ENCODE measurements around the gene MAFF. TPM values are rescaled to one million over a fixed set of nuclear protein-coding genes. Genes with fewer than 3 reads are reported as not detected.

The MAFF gene
- total RNA-seq, 4 donors from 2014 or later = 68.1 to 110 (median 96.8) TPM

GRCh38 chr22:38262051-38262795 is 60.4 kb downstream of the MAFF start:
- no peak overlapping the region for H3K4me3 ChIP-seq
- peak overlapping the region; percentile 63 to 90 (median 78) for H3K27ac ChIP-seq
- H3K27me3 ChIP-seq = no peaks in the 10 kb centered on the region
- DNase-seq (ENCODE audit: low spot score in 2 of 2) = no peak
- TF ChIP-seq CTCF (IDR thresholded peaks at IDR 0.05) (peak; percentile 34 to 60 (median 47)), EP300 (IDR thresholded peaks at IDR 0.05) (no peak)
- peaks cover 0 to 11% (median 0%) of the 10 kb centered on the region in 3 donors for H3K36me3 ChIP-seq
- peaks cover 3 to 85% (median 49%) of the 10 kb centered on the region in 4 donors for H3K4me1 ChIP-seq
- H3K9me3 ChIP-seq = no peaks in the 10 kb centered on the region
- WGBS, 2 donors = 51 to 59% methylated on average over 20 of the region's 20 CpGs

GRCh38 chr22:38264322-38264843 is 62.6 kb downstream of the MAFF start:
- peaks cover 0 to 11% (median 0%) of the 10 kb centered on the region in 3 donors for H3K36me3 ChIP-seq
- no peaks in the 10 kb centered on the region for H3K9me3 ChIP-seq
- no peak for DNase-seq (ENCODE audit: low spot score in 2 of 2)
- H3K4me1 ChIP-seq = peaks cover 3 to 85% (median 43%) of the 10 kb centered on the region in 4 donors
- TF ChIP-seq POLR2A (IDR thresholded peaks at IDR 0.05) (no peak), EP300 (IDR thresholded peaks at IDR 0.05) (no peak), CTCF (IDR thresholded peaks at IDR 0.05) (no peak)
- no peaks in the 10 kb centered on the region for H3K27me3 ChIP-seq
- H3K27ac ChIP-seq = peak overlapping the region in 1 of 4 donors; percentile 66
- no peak overlapping the region for H3K4me3 ChIP-seq
- WGBS, 2 donors = 71 to 82% methylated on average over 6 of the region's 6 CpGs

Small RNA genes within 50 kb of the gene (small RNA-seq; reads per million reads assigned to genes)
- not detected for gene RN7SL704P

Other genes with a start within 250 kb of the MAFF start
- gene C22orf23, start 248.4 kb upstream of the MAFF start, total RNA-seq = under 1 TPM in 1 of 4 donors, not detected in 3; 0.21 TPM
- 100 to 1,000 TPM in 3 of 4 donors, 10 to 100 TPM in 1; 54.7 to 181 (median 120) TPM for gene POLR2F, start 248.3 kb upstream of the MAFF start, total RNA-seq
- gene SOX10, start 217.4 kb upstream of the MAFF start, total RNA-seq = 10 to 100 TPM; 59.9 to 94.0 (median 84.2) TPM
- 10 to 100 TPM; 32.1 to 49.8 (median 44.2) TPM for gene PICK1, start 144.6 kb upstream of the MAFF start, total RNA-seq
- gene SLC16A8, start 117.8 kb upstream of the MAFF start, total RNA-seq = 1 to 10 TPM in 3 of 4 donors, under 1 TPM in 1; 0.98 to 1.8 (median 1.4) TPM
- gene BAIAP2L2, start 91.3 kb upstream of the MAFF start, total RNA-seq = 1 to 10 TPM in 3 of 4 donors, not detected in 1; 1.3 to 2.7 (median 2.1) TPM
- gene PLA2G6, start 20.2 kb upstream of the MAFF start, total RNA-seq = 10 to 100 TPM; 48.5 to 60.3 (median 55.1) TPM
- gene TMEM184B, start 71.0 kb downstream of the MAFF start, total RNA-seq = 100 to 1,000 TPM in 1 of 4 donors, 10 to 100 TPM in 3; 61.1 to 138 (median 72.0) TPM
- 100 to 1,000 TPM; 122 to 235 (median 164) TPM for gene CSNK1E, start 115.4 kb downstream of the MAFF start, total RNA-seq